ENCODE data around the gene TAF10. TPM values are rescaled to one million over a fixed set of nuclear protein-coding genes. Genes with fewer than 3 reads are reported as not detected.

The TAF10 gene
- total and polyA plus RNA-seq, 2 of the 13 experiments (the other 11 are each of a cell fraction or from before 2014, with no cell fraction given) = 71.3 to 134 TPM

DNA sequence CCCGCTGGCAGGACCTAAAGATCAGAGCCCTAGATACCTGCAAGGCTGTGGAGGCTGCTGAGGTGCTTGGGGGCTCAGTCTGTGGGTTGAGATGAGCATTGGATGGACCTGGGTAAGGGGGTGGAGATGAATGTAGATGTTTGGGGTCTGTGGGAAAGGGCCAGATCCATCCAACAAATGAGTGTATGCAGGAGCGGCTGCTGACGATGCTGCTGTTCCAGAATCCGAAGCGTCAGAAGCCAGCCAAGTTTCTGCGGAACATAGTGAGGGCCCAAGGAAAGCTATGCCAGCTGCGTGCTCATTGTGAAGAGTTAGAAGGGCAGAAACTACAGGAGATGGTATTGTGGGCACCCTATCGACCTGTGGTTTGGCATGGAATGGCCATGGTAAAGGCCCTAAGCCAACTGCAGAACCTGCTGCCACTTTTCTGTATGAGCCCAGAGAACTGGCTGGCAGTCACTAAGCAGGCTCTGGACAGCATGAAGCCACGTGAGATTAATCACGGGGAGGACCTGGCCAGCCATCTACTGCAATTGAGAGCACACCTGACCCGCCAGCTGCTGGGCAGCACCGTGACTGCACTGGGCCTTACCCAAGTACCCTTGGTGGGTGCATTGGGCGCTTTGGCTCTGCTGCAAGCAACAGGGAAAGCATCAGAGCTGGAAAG lies 45.2 kb downstream of the TAF10 start:
- no peaks in the 10 kb centered on the region for H3K36me3 ChIP-seq (replicated peaks in 1 of 2; ENCODE audit: control insufficient read depth in 1 of 2, insufficient read depth in 2 of 2, low read length in 2 of 2)
- no peak overlapping the region for H2AFZ ChIP-seq (ENCODE audit: low read length)
- intact Hi-C loops (cut with micrococcal nuclease; ENCODE audit: unreplicated experiment) (no loop called here), in situ Hi-C loops (cut with HindIII; ENCODE audit: extremely low pct_ligation_motif_present, low pct_unique_long_range_greater_than_20kb) (no loop called here)
- H3K27me3 ChIP-seq (ENCODE audit: control insufficient read depth in 1 of 2, insufficient read depth in 2 of 2, low read length in 2 of 2) = no peaks in the 10 kb centered on the region
- no peak overlapping the region for H3K4me2 ChIP-seq (ENCODE audit: low read depth, low read length)
- H3K9me3 ChIP-seq (ENCODE audit: low read length) = no peaks in the 10 kb centered on the region
- WGBS (ENCODE audit: low lambda C conversion rate) = 81% methylated on average over 7 of the region's 13 CpGs
- H3K4me3 ChIP-seq (replicated peaks in 1 of 3; ENCODE audit: insufficient read depth in 1 of 3, low read depth in 2 of 3, low read length in 3 of 3) = no peak overlapping the region
- TF ChIP-seq PRDM10 (CRISPR knock-in tag; IDR thresholded peaks at IDR 0.05; ENCODE audit: low read depth) (no peak), ZNF337 (CRISPR knock-in tag; IDR thresholded peaks at IDR 0.05; ENCODE audit: borderline replicate concordance, low read depth) (no peak), SSRP1 (CRISPR knock-in tag; IDR thresholded peaks at IDR 0.05) (no peak), REPIN1 (CRISPR knock-in tag; IDR thresholded peaks at IDR 0.05; ENCODE audit: borderline replicate concordance, low read depth) (no peak), MAFK (conservative IDR thresholded peaks at IDR 0.05 in 1 of 2, IDR thresholded peaks at IDR 0.05 in 1 of 2; ENCODE audit: low read length in 2 of 2) (no peak), JARID2 (CRISPR knock-in tag; IDR thresholded peaks at IDR 0.05; ENCODE audit: insufficient replicate concordance) (no peak)
- no peaks in the 10 kb centered on the region for H3K4me1 ChIP-seq (ENCODE audit: insufficient read depth, low read length)
- H3K27ac ChIP-seq (ENCODE audit: extremely low read length, insufficient read depth, low read length) = no peak overlapping the region
- no TSS peak for BruUV-seq (replicated peaks)
- ATAC-seq (no peak), DNase-seq (ENCODE audit: low spot score) (no peak), FAIRE-seq (no peak)
- no peak overlapping the region for H3K9ac ChIP-seq (ENCODE audit: insufficient read depth, low read depth, low read length)
- H4K20me1 ChIP-seq (ENCODE audit: insufficient read depth, low read length) = no peaks in the 10 kb centered on the region
- no peaks in the 10 kb centered on the region for H3K79me2 ChIP-seq (ENCODE audit: insufficient read depth, low read length)
- ChIA-PET POLR2A (no interaction called here), CTCF (ENCODE audit: low intra/inter-chr PET ratio, low total read pairs) (no interaction called here)

Measured in HepG2 (cell line).